ENCODE data around the gene TBC1D12.
"Not testable (repeated sequence)": the region's sequence is repeated elsewhere in the genome, so short reads cannot be mapped to it uniquely, and the experiment has no call there.

The TBC1D12 gene

GRCh38 chr10:94546049-94546900 lies 143.9 kb downstream of the TBC1D12 start:
- no peak for DNase-seq (ENCODE audit: low read depth)

- no peak for DNase-seq (ENCODE audit: low read depth)
These were observed 144.5 kb downstream of the TBC1D12 start for GRCh38 chr10:94546901-94547185.

- DNase-seq (ENCODE audit: low read depth) = no peak
These were observed 146.9 kb downstream of the TBC1D12 start for GRCh38 chr10:94549221-94549620.

- not testable (repeated sequence) for DNase-seq (ENCODE audit: low read depth)
These were observed 165.5 kb downstream of the TBC1D12 start for GRCh38 chr10:94567714-94568307.

GRCh38 chr10:94571081-94571480 lies 168.7 kb downstream of the TBC1D12 start:
- DNase-seq (ENCODE audit: low read depth) = no peak

- no peak for DNase-seq (ENCODE audit: low read depth)
These were observed 169.2 kb downstream of the TBC1D12 start for GRCh38 chr10:94571528-94571927.

GRCh38 chr10:94578790-94579189 lies 176.4 kb downstream of the TBC1D12 start:
- DNase-seq (ENCODE audit: low read depth) = no peak

- no peak for DNase-seq (ENCODE audit: low read depth)
These were observed 180.8 kb downstream of the TBC1D12 start for GRCh38 chr10:94583124-94583523.

All from activated T-cell treated with anti-CD3 and anti-CD28 coated beads for 1 hour (primary cell).